ENCODE data around the gene AFMID. TPM values are rescaled to one million over a fixed set of nuclear protein-coding genes. Genes with fewer than 3 reads are reported as not detected.

The AFMID gene
- total and polyA plus RNA-seq, 2 donors (not counting 3 experiments of a cell fraction or from before 2014, with no cell fraction given), result 33.5 to 42.9 TPM

GRCh38 chr17:78197147-78197832, 10.1 kb downstream of the AFMID start:
- no peak overlapping the region for H3K4me2 ChIP-seq (ENCODE audit: insufficient read depth, low read length)
- no peak for DNase-seq (ENCODE audit: low read depth, low spot score)
- no peak overlapping the region for H3K4me3 ChIP-seq (replicated peaks in 1 of 3; ENCODE audit: insufficient read depth in 1 of 3, low read depth in 1 of 3, low read length in 3 of 3)
- H3K9ac ChIP-seq (replicated peaks; ENCODE audit: extremely low read depth, insufficient read depth, low read length), result no peak overlapping the region
- no peaks in the 10 kb centered on the region for H4K20me1 ChIP-seq (replicated peaks; ENCODE audit: control insufficient read depth, extremely low read depth, insufficient read depth, low read length)
- CTCF ChIA-PET, result interaction anchor here (1.6 kb wide), 1 partner anchor 9 kb away, joined by 6 read pairs; no protein-coding TSS in a partner anchor
- peaks cover 0 to 12% of the 10 kb centered on the region in 2 experiments for H3K36me3 ChIP-seq (ENCODE audit: control insufficient read depth in 2 of 2, extremely low read depth in 1 of 2, insufficient read depth in 2 of 2, low read length in 2 of 2)
- peaks cover 5% of the 10 kb centered on the region for H3K4me1 ChIP-seq (ENCODE audit: control insufficient read depth, extremely low read depth, insufficient read depth, low read length)
- POLR2A ChIA-PET, result no interaction called here
- H3K9me1 ChIP-seq (replicated peaks; ENCODE audit: control insufficient read depth, extremely low read depth, insufficient read depth, low read length), result no peaks in the 10 kb centered on the region
- H3K27ac ChIP-seq (ENCODE audit: insufficient read depth, low read depth, low read length), result no peak overlapping the region
- no peak for FAIRE-seq
- no peak overlapping the region for H2AFZ ChIP-seq (ENCODE audit: low read depth, low read length)
- TF ChIP-seq POLR2AphosphoS5 (IDR thresholded peaks at IDR 0.05; ENCODE audit: insufficient read depth, low read depth, low read length) (no peak), CTCF (IDR thresholded peaks at IDR 0.05; ENCODE audit: extremely low read depth in 1 of 2, insufficient read depth in 1 of 2, low read depth in 1 of 2, low read length in 2 of 2) (no peak), JUN (IDR thresholded peaks at IDR 0.05; ENCODE audit: borderline replicate concordance, insufficient read depth, insufficient read length, low read depth) (no peak), EZH2 (IDR thresholded peaks at IDR 0.05; ENCODE audit: borderline replicate concordance, low read depth, low read length, severe bottlenecking) (no peak), MYC (IDR thresholded peaks at IDR 0.05; ENCODE audit: low read depth, low read length) (no peak), FOS (IDR thresholded peaks at IDR 0.05; ENCODE audit: borderline replicate concordance, insufficient read depth, low read length) (no peak), POLR2A (IDR thresholded peaks at IDR 0.05; ENCODE audit: low read depth, low read length) (no peak), GATA2 (IDR thresholded peaks at IDR 0.05; ENCODE audit: insufficient read depth, insufficient read length, low read depth, low read length) (no peak)
- TF ChIP-seq, protein P1, sequence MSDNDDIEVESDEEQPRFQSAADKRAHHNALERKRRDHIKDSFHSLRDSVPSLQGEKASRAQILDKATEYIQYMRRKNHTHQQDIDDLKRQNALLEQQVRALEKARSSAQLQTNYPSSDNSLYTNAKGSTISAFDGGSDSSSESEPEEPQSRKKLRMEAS (IDR thresholded peaks at IDR 0.05; ENCODE audit: insufficient read depth, insufficient read length), result no peak
- dilution Hi-C loops (cut with MboI; ENCODE audit: extremely low pct_ligation_motif_present, low sequenced_read_pairs), result no loop called here
- H3K79me2 ChIP-seq (ENCODE audit: control insufficient read depth, insufficient read depth, low read length), result no peaks in the 10 kb centered on the region
- BruUV-seq (replicated peaks), result no TSS peak
- H3K9me3 ChIP-seq (replicated peaks; ENCODE audit: control insufficient read depth, insufficient read depth, low read length), result no peaks in the 10 kb centered on the region
- no peaks in the 10 kb centered on the region for H3K27me3 ChIP-seq (ENCODE audit: control insufficient read depth in 2 of 2, insufficient read depth in 2 of 2, low read length in 2 of 2)
- intact Hi-C loops (cut with micrococcal nuclease), result no loop called here
